A549 (cell line): ENCODE measurements around the gene KSR1.

Experiments
- BHLHE40 ChIP-seq: IDR thresholded peaks from 2 replicates; pipeline ENCODE4 v1.6.1; 2012; ENCODE audit warnings: low read depth, low read length, inconsistent platforms
- CTCF ChIP-seq: fragments of >200 bp; sonication (Bioruptor Twin); formaldehyde crosslinking; IDR thresholded peaks from 3 replicates; pipeline ENCODE4 v1.5.1; 2016
- ELK1 ChIP-seq: fragments of 150-350 bp; IDR thresholded peaks from 2 replicates; pipeline ENCODE4 v1.6.1; 2014; ENCODE audit warnings: low read depth, mild to moderate bottlenecking, low read length
- NR3C1 ChIP-seq: fragments of >200 bp; sonication (Bioruptor Twin); formaldehyde crosslinking; IDR thresholded peaks from 3 replicates; pipeline ENCODE4 v1.6.1; 2017
- PBX3 ChIP-seq: IDR thresholded peaks from 2 replicates; pipeline ENCODE4 v1.6.1; 2012
- RAD21 ChIP-seq, 2 experiments: fragments of >200 bp in 1 of 2; sonication (Bioruptor Twin) in 1 of 2; formaldehyde crosslinking in 1 of 2; IDR thresholded peaks in 1 of 2; conservative IDR thresholded peaks in 1 of 2; 2 replicates in 1 of 2; 3 replicates in 1 of 2; pipeline ENCODE4 v1.6.1; 2012 to 2018; ENCODE audit warnings: inconsistent platforms in 1 of 2
- REST ChIP-seq: fragments of 200-600 bp; sonication (generic); IDR thresholded peaks from 2 replicates; pipeline ENCODE4 v1.6.1; 2016; ENCODE audit warnings: antibody characterized with exemption, mild to moderate bottlenecking, moderate library complexity
- ZC3H11A ChIP-seq: fragments of 450-650 bp; IDR thresholded peaks from 2 replicates; pipeline ENCODE4 v1.6.1; 2014; ENCODE audit warnings: antibody characterized with exemption, mild to moderate bottlenecking
- ZSCAN20 ChIP-seq: fragments of 250-450 bp; sonication (Bioruptor Pico); IDR thresholded peaks from 2 replicates; pipeline ENCODE4 v1.8.0; 2022; ENCODE audit warnings: mild to moderate bottlenecking, moderate library complexity

GRCh38 chr17:27469256-27469655, 13.0 kb downstream of the KSR1 start:
- no peak for TF ChIP-seq ZSCAN20 (CRISPR knock-in tag)
- no peak for TF ChIP-seq BHLHE40
- TF ChIP-seq CTCF: no peak
- TF ChIP-seq RAD21 (conservative IDR thresholded peaks at IDR 0.05 in 1 of 2, IDR thresholded peaks at IDR 0.05 in 1 of 2): no peak
- TF ChIP-seq NR3C1: no peak
- no peak for TF ChIP-seq ELK1
- TF ChIP-seq ZC3H11A: no peak
- no peak for TF ChIP-seq PBX3
- TF ChIP-seq REST: no peak
